GM13976 (cell line): Measurements from ENCODE around the gene ALPL.
A peak's percentile ranks its signal among the peaks of the same experiment; 100 is the strongest.

Experiments
- DNase-seq: peaks from one replicate; pipeline ENCODE4 v3.0.0; 2012; ENCODE audit warnings: low spot score
- in situ Hi-C: fragments of 300-500 bp; cut with MboI; formaldehyde crosslinking; loops from one replicate; pipeline ENCODE4 v1.12.0; 2022; ENCODE audit warnings: low sequenced_read_pairs, mixed read lengths, inconsistent platforms; ENCODE audit not compliant: unreplicated experiment
- TF ChIP-seq, protein P1 (sequence below): IDR thresholded peaks from 2 replicates; pipeline ENCODE4 v1.5.1; 2012; ENCODE audit warnings: borderline replicate concordance, mild to moderate bottlenecking; ENCODE audit not compliant: insufficient read depth; ENCODE audit errors: extremely low read depth, missing control alignments, control extremely low read depth

ALPL gene

DNA sequence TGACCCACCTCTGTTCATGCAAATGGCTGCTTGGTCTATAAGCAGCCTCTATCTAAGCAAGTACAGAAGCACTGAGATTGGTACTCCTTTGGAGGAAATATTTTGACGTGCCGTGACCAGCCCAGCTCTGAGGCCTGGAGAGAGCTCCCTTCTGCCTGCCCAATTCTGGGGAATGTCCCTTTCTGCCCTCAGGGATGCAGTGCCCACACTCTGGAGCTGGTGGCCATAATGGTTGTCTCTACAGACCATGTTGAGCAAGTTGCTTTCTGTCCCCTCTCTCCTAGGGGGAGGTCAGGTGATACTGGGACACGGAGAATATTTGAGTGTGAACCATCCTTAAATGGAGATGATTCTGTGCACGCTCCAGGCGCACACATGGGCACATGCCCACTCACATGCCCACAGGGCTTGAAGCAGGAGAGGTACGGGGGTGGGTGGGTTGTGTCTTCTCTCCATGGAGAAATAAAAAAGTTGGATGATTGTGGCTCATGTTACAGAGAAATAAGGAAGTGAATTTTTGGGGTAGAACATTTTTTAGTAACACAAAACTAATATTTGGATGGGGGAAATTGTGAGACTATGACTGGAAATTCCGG is 13.9 kb upstream of the ALPL start:
- no peak for DNase-seq
- TF ChIP-seq, protein P1, sequence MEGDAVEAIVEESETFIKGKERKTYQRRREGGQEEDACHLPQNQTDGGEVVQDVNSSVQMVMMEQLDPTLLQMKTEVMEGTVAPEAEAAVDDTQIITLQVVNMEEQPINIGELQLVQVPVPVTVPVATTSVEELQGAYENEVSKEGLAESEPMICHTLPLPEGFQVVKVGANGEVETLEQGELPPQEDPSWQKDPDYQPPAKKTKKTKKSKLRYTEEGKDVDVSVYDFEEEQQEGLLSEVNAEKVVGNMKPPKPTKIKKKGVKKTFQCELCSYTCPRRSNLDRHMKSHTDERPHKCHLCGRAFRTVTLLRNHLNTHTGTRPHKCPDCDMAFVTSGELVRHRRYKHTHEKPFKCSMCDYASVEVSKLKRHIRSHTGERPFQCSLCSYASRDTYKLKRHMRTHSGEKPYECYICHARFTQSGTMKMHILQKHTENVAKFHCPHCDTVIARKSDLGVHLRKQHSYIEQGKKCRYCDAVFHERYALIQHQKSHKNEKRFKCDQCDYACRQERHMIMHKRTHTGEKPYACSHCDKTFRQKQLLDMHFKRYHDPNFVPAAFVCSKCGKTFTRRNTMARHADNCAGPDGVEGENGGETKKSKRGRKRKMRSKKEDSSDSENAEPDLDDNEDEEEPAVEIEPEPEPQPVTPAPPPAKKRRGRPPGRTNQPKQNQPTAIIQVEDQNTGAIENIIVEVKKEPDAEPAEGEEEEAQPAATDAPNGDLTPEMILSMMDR, result no peak
- in situ Hi-C loops, result no loop called here

DNA sequence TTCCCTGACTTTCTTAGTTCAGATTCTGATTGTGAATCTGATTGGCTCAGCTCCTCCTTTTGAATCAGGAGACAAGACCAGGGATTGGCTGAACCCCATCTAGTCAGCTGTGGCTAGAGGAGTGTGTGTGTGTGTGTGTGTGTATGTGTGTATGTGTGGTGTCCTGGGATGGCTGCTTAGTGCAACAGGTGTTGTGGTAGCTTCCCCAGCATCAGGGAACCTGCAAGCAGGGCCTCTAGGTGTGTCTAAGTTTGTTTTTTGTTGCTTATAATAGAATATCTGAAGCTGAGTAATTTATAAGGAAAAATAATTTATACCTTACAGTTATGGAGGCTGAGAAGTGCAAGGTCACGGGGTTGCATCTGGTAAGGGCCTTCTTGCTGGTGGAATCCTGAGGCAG is 13.2 kb upstream of the ALPL start:
- peak; percentile 8 for DNase-seq
- TF ChIP-seq, protein P1, result no peak
- in situ Hi-C loops, result no loop called here

DNA sequence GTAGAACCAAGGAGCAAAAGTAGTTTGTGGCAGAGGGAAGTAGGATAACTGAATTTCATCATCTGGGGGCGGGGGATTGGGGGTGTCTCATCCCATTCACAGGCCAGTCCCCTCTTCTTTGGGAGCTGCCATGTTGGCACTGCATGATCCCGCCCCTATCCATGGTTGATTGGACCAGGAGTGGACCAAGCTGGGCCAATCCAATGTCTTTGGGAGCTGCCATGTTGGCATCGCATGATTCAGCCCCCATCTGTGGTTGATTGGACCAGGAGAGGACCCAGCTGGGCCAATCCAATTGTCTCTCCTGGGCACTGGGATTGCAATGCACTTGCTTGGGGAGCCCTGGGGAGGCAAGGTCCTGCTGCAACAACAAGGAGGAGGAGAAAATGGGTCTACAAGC is 12.3 kb upstream of the ALPL start:
- TF ChIP-seq, protein P1, result no peak
- in situ Hi-C loops, result no loop called here
- no peak for DNase-seq

DNA sequence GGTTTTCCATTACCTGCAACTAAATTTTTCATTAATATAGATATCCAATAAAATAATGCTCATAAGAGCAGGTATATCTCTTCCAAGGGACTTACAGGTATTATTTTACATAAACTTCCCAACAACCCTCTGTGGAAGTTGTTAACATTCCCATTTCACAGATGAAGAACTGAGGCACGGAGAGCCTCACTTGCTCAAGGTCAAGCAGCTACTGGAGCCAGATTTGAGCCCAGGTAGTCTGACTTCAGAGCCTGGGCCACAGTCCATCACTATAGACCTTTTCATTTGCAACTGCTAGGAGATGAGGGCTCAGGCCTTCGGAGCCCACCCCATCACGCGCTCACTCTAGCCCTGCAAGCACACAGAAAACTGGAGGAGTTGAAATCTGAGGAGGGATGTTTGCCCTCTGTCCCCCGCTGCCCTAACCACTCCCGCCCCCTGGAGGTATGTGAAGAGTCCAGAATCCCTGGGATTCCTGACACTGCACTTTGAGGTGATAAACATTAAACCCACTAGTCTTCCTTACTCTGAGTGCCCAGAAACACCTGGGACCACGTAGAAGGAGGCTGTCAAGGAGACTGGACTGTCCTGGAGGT is 11.7 kb upstream of the ALPL start:
- TF ChIP-seq, protein P1, result no peak
- DNase-seq, result no peak
- in situ Hi-C loops, result no loop called here

DNA sequence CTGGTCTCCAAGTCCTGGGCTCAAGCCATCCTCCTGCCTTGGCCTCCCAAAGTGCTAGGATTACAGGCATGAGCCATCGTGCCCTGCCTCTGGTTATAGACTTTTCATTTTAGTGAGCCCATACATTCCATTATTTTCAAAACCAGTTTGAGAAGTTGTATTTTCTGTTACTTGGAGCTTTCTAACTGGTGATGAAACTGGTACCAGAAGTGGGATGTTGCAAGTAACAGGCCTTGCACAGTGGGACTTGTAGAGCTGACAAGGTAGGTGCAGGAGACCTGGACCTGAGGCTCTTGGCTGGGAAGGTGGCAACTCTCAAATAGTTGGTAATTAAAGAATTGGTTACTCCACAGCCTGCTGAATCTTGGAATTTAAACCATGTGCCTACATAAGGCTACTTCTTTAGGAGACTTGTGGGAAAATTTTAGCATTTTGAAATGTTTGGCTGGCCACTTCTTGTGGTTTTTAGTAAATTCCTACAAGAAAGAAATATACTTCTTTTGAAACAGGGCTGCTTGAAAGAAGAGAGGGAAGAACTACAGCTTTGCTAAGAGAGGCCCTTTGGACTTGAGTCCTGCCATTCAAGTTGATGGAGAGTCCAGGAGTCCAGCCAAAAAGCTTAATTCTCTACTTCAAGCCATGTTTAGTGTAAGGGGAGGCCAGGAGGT is 9.8 kb upstream of the ALPL start:
- DNase-seq, result no peak
- TF ChIP-seq, protein P1, result no peak
- in situ Hi-C loops, result no loop called here

DNA sequence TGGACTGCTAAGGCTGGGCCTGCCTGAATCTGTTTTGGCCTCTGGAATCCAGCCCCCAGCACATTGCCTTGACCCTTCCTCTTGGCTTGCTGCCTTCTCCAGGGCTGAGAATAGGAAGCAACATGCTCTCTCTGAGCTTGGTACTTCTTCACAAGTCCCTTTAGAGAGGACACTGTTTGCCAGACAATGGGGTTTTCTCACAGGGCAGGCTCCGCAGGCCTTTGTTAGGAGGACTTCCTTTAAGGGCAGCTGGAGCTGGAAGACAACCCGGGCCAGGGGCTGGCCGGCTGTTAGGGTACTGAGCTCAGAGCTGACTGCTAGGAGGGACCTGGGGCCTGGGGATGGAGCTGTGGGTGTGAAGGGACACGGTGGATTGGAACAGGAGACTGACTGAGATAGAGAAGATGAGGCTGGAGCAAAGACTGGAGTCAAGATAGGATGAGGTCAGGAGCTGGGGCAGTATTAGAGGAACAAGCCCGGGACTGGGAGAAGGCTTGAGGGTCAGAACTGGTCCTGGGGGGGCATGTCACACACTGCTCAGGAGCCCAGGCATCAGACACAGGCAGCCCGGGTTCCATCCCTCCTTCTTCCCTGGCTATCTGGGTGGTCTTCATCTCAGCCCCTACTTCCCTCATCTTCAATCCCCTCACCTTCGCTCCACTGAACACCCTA is 5.4 kb upstream of the ALPL start:
- no peak for DNase-seq
- TF ChIP-seq, protein P1, result no peak
- in situ Hi-C loops, result no loop called here
